KOPT-K1 (cell line): ENCODE measurements around the gene EFCAB13.
A peak's percentile ranks its signal among the peaks of the same experiment; 100 is the strongest.

Experiments
- H3K27ac ChIP-seq: fragments of 200-600 bp; sonication (generic); 2 replicates; pipeline ENCODE4 v1.5.1; 2016; ENCODE audit warnings: antibody characterized with exemption, mild to moderate bottlenecking, low read depth, low read length; ENCODE audit not compliant: poor library complexity, severe bottlenecking
- H3K36me3 ChIP-seq: fragments of 200-600 bp; sonication (generic); 2 replicates; pipeline ENCODE4 v1.5.1; 2017; ENCODE audit warnings: antibody characterized with exemption, mild to moderate bottlenecking, low read length, moderate library complexity; ENCODE audit not compliant: insufficient read depth
- H3K9me3 ChIP-seq: fragments of 200-600 bp; sonication (generic); 2 replicates; pipeline ENCODE4 v1.5.1; 2017; ENCODE audit warnings: antibody characterized with exemption, low read length, mild to moderate bottlenecking; ENCODE audit not compliant: insufficient read depth, poor library complexity, severe bottlenecking

EFCAB13 gene

GRCh38 chr17:47323382-47324223 lies at the start of gene EFCAB13:
EFCAB13 (plus strand) TSS chr17:47323955; CDS start chr17:47328354, 4,399 bp downstream.
- Histone ChIP-seq H3K9me3 (peaks cover 8% of the 10 kb centered on the region), H3K36me3 (no peaks in the 10 kb centered on the region)

GRCh38 chr17:47274319-47275069 lies 49.3 kb upstream of the EFCAB13 start:
- no peak overlapping the region for H3K27ac ChIP-seq
- no peaks in the 10 kb centered on the region for H3K9me3 ChIP-seq

More at GRCh38 chr17:47323382-47324223, at the start of gene EFCAB13:
- peak within 1 kb of the TSS; percentile 81 for H3K27ac ChIP-seq

GRCh38 chr17:47275245-47275984 lies 48.3 kb upstream of the EFCAB13 start:
- no peak overlapping the region for H3K27ac ChIP-seq
- H3K36me3 ChIP-seq: no peaks in the 10 kb centered on the region
- H3K9me3 ChIP-seq: no peaks in the 10 kb centered on the region

More at GRCh38 chr17:47274319-47275069, 49.3 kb upstream of the EFCAB13 start:
- H3K36me3 ChIP-seq: no peaks in the 10 kb centered on the region

- Histone ChIP-seq H3K27ac (no peak overlapping the region), H3K9me3 (no peaks in the 10 kb centered on the region), H3K36me3 (no peaks in the 10 kb centered on the region)
Observed at GRCh38 chr17:47276444-47276843, 47.3 kb upstream of the EFCAB13 start.

GRCh38 chr17:47276868-47277267 lies 46.9 kb upstream of the EFCAB13 start:
- Histone ChIP-seq H3K36me3 (no peaks in the 10 kb centered on the region), H3K27ac (no peak overlapping the region), H3K9me3 (no peaks in the 10 kb centered on the region)

GRCh38 chr17:47277921-47278320 lies 45.8 kb upstream of the EFCAB13 start:
- no peak overlapping the region for H3K27ac ChIP-seq
- H3K9me3 ChIP-seq: no peaks in the 10 kb centered on the region
- H3K36me3 ChIP-seq: no peaks in the 10 kb centered on the region

- H3K9me3 ChIP-seq: no peaks in the 10 kb centered on the region
- H3K27ac ChIP-seq: no peak overlapping the region
- no peaks in the 10 kb centered on the region for H3K36me3 ChIP-seq
Observed at GRCh38 chr17:47278561-47278960, 45.2 kb upstream of the EFCAB13 start.

GRCh38 chr17:47279062-47279801 lies 44.5 kb upstream of the EFCAB13 start:
- Histone ChIP-seq H3K9me3 (no peaks in the 10 kb centered on the region), H3K27ac (no peak overlapping the region), H3K36me3 (no peaks in the 10 kb centered on the region)

GRCh38 chr17:47280072-47280811 lies 43.5 kb upstream of the EFCAB13 start:
- H3K36me3 ChIP-seq: no peaks in the 10 kb centered on the region
- no peak overlapping the region for H3K27ac ChIP-seq
- H3K9me3 ChIP-seq: no peaks in the 10 kb centered on the region

GRCh38 chr17:47281216-47281615 lies 42.5 kb upstream of the EFCAB13 start:
- Histone ChIP-seq H3K9me3 (no peaks in the 10 kb centered on the region), H3K27ac (no peak overlapping the region), H3K36me3 (no peaks in the 10 kb centered on the region)

- Histone ChIP-seq H3K27ac (no peak overlapping the region), H3K36me3 (no peaks in the 10 kb centered on the region)
Observed at GRCh38 chr17:47285003-47285402, 38.8 kb upstream of the EFCAB13 start.

GRCh38 chr17:47286198-47286914 lies 37.4 kb upstream of the EFCAB13 start:
- Histone ChIP-seq H3K9me3 (no peaks in the 10 kb centered on the region), H3K36me3 (no peaks in the 10 kb centered on the region), H3K27ac (no peak overlapping the region)

More at GRCh38 chr17:47285003-47285402, 38.8 kb upstream of the EFCAB13 start:
- no peaks in the 10 kb centered on the region for H3K9me3 ChIP-seq

- Histone ChIP-seq H3K36me3 (no peaks in the 10 kb centered on the region), H3K9me3 (no peaks in the 10 kb centered on the region), H3K27ac (no peak overlapping the region)
Observed at GRCh38 chr17:47287068-47287467, 36.7 kb upstream of the EFCAB13 start.
